Measurements from ENCODE around the gene COPA.

- TF ChIP-seq ZC3H10 (CRISPR knock-in tag; IDR thresholded peaks at IDR 0.05) (no peak), PATZ1 (CRISPR knock-in tag; IDR thresholded peaks at IDR 0.05; ENCODE audit: borderline replicate concordance) (no peak), TOX (CRISPR knock-in tag; IDR thresholded peaks at IDR 0.05; ENCODE audit: borderline replicate concordance) (no peak), RARB (CRISPR knock-in tag; IDR thresholded peaks at IDR 0.05) (no peak), BACH2 (CRISPR knock-in tag; IDR thresholded peaks at IDR 0.05; ENCODE audit: borderline replicate concordance) (no peak), OSR1 (CRISPR knock-in tag; IDR thresholded peaks at IDR 0.05) (no peak), ISL1 (CRISPR knock-in tag; IDR thresholded peaks at IDR 0.05) (no peak), CSDC2 (CRISPR knock-in tag; IDR thresholded peaks at IDR 0.05) (no peak), PPARA (CRISPR knock-in tag; IDR thresholded peaks at IDR 0.05; ENCODE audit: borderline replicate concordance) (no peak), GLIS3 (CRISPR knock-in tag; IDR thresholded peaks at IDR 0.05) (no peak), ZFP3 (CRISPR knock-in tag; IDR thresholded peaks at IDR 0.05) (no peak)
- TF ChIP-seq, protein P1, sequence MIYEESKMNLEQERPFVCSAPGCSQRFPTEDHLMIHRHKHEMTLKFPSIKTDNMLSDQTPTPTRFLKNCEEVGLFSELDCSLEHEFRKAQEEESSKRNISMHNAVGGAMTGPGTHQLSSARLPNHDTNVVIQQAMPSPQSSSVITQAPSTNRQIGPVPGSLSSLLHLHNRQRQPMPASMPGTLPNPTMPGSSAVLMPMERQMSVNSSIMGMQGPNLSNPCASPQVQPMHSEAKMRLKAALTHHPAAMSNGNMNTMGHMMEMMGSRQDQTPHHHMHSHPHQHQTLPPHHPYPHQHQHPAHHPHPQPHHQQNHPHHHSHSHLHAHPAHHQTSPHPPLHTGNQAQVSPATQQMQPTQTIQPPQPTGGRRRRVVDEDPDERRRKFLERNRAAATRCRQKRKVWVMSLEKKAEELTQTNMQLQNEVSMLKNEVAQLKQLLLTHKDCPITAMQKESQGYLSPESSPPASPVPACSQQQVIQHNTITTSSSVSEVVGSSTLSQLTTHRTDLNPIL (CRISPR knock-in tag; IDR thresholded peaks at IDR 0.05; ENCODE audit: low read depth) = no peak
These were observed 82.4 kb downstream of the COPA start for GRCh38 chr1:160260406-160261382.
